HepG2 (cell line): ENCODE data around the gene DDX43.

Source experiments
- BRCA1 ChIP-seq: sonication (generic); formaldehyde crosslinking; IDR thresholded peaks from 2 replicates; pipeline ENCODE4 v1.4.0; 2020; ENCODE audit warnings: missing genetic modification reagents
- FOXK1 ChIP-seq: sonication (generic); formaldehyde crosslinking; IDR thresholded peaks from 2 replicates; pipeline ENCODE4 v1.4.0; 2020; ENCODE audit warnings: low read depth, missing genetic modification reagents, borderline replicate concordance
- GABPB1 ChIP-seq: IDR thresholded peaks from 2 replicates; pipeline ENCODE4 v1.6.1; 2016; ENCODE audit warnings: mild to moderate bottlenecking, missing genetic modification reagents, moderate library complexity, missing compliant biosample characterization
- KLF16 ChIP-seq, 2 experiments: sonication (generic) in 1 of 2; formaldehyde crosslinking in 1 of 2; IDR thresholded peaks; 2 replicates each; pipeline versions ENCODE4 v1.6.1 to v1.8.0; 2016 to 2023; ENCODE audit warnings: missing genetic modification reagents in 2 of 2, missing compliant biosample characterization in 1 of 2
- MYC ChIP-seq: sonication (generic); formaldehyde crosslinking; IDR thresholded peaks from 2 replicates; pipeline ENCODE4 v1.9.0; 2021; ENCODE audit warnings: missing genetic modification reagents, borderline replicate concordance
- NFYB ChIP-seq: sonication (generic); formaldehyde crosslinking; IDR thresholded peaks from 2 replicates; pipeline ENCODE4 v1.4.0; 2020; ENCODE audit warnings: missing genetic modification reagents
- NR2F2 ChIP-seq: IDR thresholded peaks from 2 replicates; pipeline ENCODE4 v1.6.1; 2012; ENCODE audit warnings: low read depth, inconsistent platforms, borderline replicate concordance
- RXRB ChIP-seq: IDR thresholded peaks from 2 replicates; pipeline ENCODE4 v1.6.1; 2016; ENCODE audit warnings: borderline replicate concordance, missing genetic modification reagents, missing compliant biosample characterization
- YY1 ChIP-seq: IDR thresholded peaks from 2 replicates; pipeline ENCODE4 v1.6.1; 2011; ENCODE audit warnings: low read length, low read depth, moderate library complexity, mild to moderate bottlenecking; ENCODE audit not compliant: insufficient read depth, insufficient replicate concordance
- ZNF841 ChIP-seq: sonication (generic); formaldehyde crosslinking; IDR thresholded peaks from 2 replicates; pipeline ENCODE4 v1.8.1; 2023; ENCODE audit warnings: missing genetic modification reagents, borderline replicate concordance
- TF ChIP-seq, protein P1 (sequence below): sonication (generic); formaldehyde crosslinking; IDR thresholded peaks from 2 replicates; pipeline ENCODE4 v1.4.0; 2020; ENCODE audit warnings: missing genetic modification reagents
- TF ChIP-seq, protein P2 (sequence below): IDR thresholded peaks from 2 replicates; pipeline ENCODE4 v1.6.1; 2016

DNA sequence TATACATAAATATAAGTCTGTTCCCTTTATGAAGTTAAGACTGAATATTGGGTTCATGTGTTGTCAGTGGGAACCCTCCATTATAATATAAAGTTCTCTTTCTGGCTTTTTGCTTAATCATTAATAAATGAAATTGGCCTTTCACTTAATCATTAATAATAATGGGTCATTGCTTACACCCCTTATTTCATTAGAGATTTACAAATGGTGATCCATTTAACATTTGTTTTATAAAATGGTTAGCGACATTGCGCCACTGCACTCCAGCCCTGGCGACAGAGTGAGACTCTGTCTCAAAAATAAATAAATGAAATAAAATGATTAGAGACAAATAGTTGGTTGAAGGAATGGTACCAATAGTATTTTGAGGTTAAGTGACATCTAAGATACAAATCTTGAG, 18.5 kb downstream of the DDX43 start:
- no peak for TF ChIP-seq ZNF841 (CRISPR knock-in tag)
- no peak for TF ChIP-seq NR2F2
- TF ChIP-seq FOXK1 (CRISPR knock-in tag): no peak
- no peak for TF ChIP-seq MYC (CRISPR knock-in tag)
- TF ChIP-seq KLF16 (CRISPR knock-in tag; IDR thresholded peaks at IDR 0.05): no peak
- TF ChIP-seq, protein P1, sequence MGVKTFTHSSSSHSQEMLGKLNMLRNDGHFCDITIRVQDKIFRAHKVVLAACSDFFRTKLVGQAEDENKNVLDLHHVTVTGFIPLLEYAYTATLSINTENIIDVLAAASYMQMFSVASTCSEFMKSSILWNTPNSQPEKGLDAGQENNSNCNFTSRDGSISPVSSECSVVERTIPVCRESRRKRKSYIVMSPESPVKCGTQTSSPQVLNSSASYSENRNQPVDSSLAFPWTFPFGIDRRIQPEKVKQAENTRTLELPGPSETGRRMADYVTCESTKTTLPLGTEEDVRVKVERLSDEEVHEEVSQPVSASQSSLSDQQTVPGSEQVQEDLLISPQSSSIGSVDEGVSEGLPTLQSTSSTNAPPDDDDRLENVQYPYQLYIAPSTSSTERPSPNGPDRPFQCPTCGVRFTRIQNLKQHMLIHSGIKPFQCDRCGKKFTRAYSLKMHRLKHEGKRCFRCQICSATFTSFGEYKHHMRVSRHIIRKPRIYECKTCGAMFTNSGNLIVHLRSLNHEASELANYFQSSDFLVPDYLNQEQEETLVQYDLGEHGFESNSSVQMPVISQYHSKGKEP: no peak
- TF ChIP-seq RXRB (CRISPR knock-in tag): no peak
- TF ChIP-seq BRCA1 (CRISPR knock-in tag): no peak
- TF ChIP-seq, protein P2, sequence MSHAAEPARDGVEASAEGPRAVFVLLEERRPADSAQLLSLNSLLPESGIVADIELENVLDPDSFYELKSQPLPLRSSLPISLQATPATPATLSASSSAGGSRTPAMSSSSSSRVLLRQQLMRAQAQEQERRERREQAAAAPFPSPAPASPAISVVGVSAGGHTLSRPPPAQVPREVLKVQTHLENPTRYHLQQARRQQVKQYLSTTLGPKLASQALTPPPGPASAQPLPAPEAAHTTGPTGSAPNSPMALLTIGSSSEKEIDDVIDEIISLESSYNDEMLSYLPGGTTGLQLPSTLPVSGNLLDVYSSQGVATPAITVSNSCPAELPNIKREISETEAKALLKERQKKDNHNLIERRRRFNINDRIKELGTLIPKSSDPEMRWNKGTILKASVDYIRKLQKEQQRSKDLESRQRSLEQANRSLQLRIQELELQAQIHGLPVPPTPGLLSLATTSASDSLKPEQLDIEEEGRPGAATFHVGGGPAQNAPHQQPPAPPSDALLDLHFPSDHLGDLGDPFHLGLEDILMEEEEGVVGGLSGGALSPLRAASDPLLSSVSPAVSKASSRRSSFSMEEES (CRISPR knock-in tag): no peak
- no peak for TF ChIP-seq NFYB (CRISPR knock-in tag)
- no peak for TF ChIP-seq GABPB1 (CRISPR knock-in tag)
- TF ChIP-seq YY1: no peak
